H9 (cell line): Measurements from ENCODE around the gene RNF130. TPM values are rescaled to one million over a fixed set of nuclear protein-coding genes. Genes with fewer than 3 reads are reported as not detected.
A peak's percentile ranks its signal among the peaks of the same experiment; 100 is the strongest.

ENCODE experiments used
- DNase-seq: peaks from one replicate; pipeline ENCODE4 v3.0.0-alpha.2; 2017
- H2AFZ ChIP-seq: one replicate; pipeline ENCODE4 v1.6.1; 2013; ENCODE audit warnings: mild to moderate bottlenecking, low read length, control low read depth, moderate library complexity
- H2AK5ac ChIP-seq: 2 replicates; pipeline ENCODE4 v1.6.1; 2013; ENCODE audit warnings: low read length, control low read depth, mixed read lengths; ENCODE audit not compliant: insufficient read length
- H2BK120ac ChIP-seq: one replicate; pipeline ENCODE4 v1.6.1; 2013; ENCODE audit warnings: low read depth, mild to moderate bottlenecking, low read length, control low read depth, inconsistent platforms; ENCODE audit not compliant: poor library complexity, severe bottlenecking
- H2BK12ac ChIP-seq: 2 replicates; pipeline ENCODE4 v1.6.1; 2013; ENCODE audit warnings: low read length, control low read depth, mixed read lengths, low read depth; ENCODE audit not compliant: insufficient read length
- H2BK15ac ChIP-seq: 2 replicates; pipeline ENCODE4 v1.6.1; 2013; ENCODE audit warnings: low read depth, low read length, control low read depth
- H2BK20ac ChIP-seq: one replicate; pipeline ENCODE4 v1.6.1; 2013; ENCODE audit warnings: low read depth, mild to moderate bottlenecking, low read length, control low read depth, inconsistent platforms; ENCODE audit not compliant: poor library complexity, severe bottlenecking
- H2BK5ac ChIP-seq: 2 replicates; pipeline ENCODE4 v1.6.1; 2013; ENCODE audit warnings: low read length, control low read depth, mixed read lengths; ENCODE audit not compliant: insufficient read length
- H3K14ac ChIP-seq: 2 replicates; pipeline ENCODE4 v1.6.1; 2013; ENCODE audit warnings: low read length, control low read depth; ENCODE audit not compliant: insufficient read depth
- H3K18ac ChIP-seq: 2 replicates; pipeline ENCODE4 v1.6.1; 2013; ENCODE audit warnings: low read depth, mild to moderate bottlenecking, mixed read lengths, low read length, control low read depth; ENCODE audit not compliant: insufficient read length
- H3K23ac ChIP-seq: 2 replicates; pipeline ENCODE4 v1.6.1; 2013; ENCODE audit warnings: low read length, control low read depth, mixed read lengths, low read depth; ENCODE audit not compliant: insufficient read length
- H3K23me2 ChIP-seq: 2 replicates; pipeline ENCODE4 v1.6.1; 2013; ENCODE audit warnings: low read depth, mild to moderate bottlenecking, mixed read lengths, low read length, control low read depth; ENCODE audit not compliant: insufficient read length, poor library complexity, severe bottlenecking
- H3K27ac ChIP-seq: 2 replicates; pipeline ENCODE4 v1.5.1; 2013; ENCODE audit warnings: low read length, control low read depth, mixed read lengths, low read depth; ENCODE audit not compliant: insufficient read length
- H3K27me3 ChIP-seq: 2 replicates; pipeline ENCODE4 v1.6.1; 2013; ENCODE audit warnings: low read length, control low read depth, inconsistent platforms; ENCODE audit not compliant: insufficient read depth
- H3K4ac ChIP-seq: 2 replicates; pipeline ENCODE4 v1.6.1; 2013; ENCODE audit warnings: low read depth, mild to moderate bottlenecking, control low read depth, inconsistent platforms, low read length, moderate library complexity
- H3K4me1 ChIP-seq: 2 replicates; pipeline ENCODE4 v1.6.1; 2013; ENCODE audit warnings: low read length, control low read depth, inconsistent platforms; ENCODE audit not compliant: insufficient read depth
- H3K4me2 ChIP-seq: 2 replicates; pipeline ENCODE4 v1.6.1; 2013; ENCODE audit warnings: low read length, control low read depth, mixed read lengths; ENCODE audit not compliant: insufficient read length, insufficient read depth
- H3K56ac ChIP-seq: 2 replicates; pipeline ENCODE4 v1.6.1; 2013; ENCODE audit warnings: low read depth, mild to moderate bottlenecking, mixed read lengths, low read length, control low read depth; ENCODE audit not compliant: insufficient read length
- H3K79me1 ChIP-seq: 2 replicates; pipeline ENCODE4 v1.6.1; 2013; ENCODE audit warnings: low read depth, mild to moderate bottlenecking, moderate library complexity, low read length, control low read depth, inconsistent platforms; ENCODE audit not compliant: insufficient read depth, poor library complexity, severe bottlenecking
- H3K79me2 ChIP-seq: 2 replicates; pipeline ENCODE4 v1.6.1; 2013; ENCODE audit warnings: low read length, control low read depth, inconsistent platforms; ENCODE audit not compliant: insufficient read depth
- H3K9ac ChIP-seq: 2 replicates; pipeline ENCODE4 v1.6.1; 2013; ENCODE audit warnings: low read length, control low read depth, mixed read lengths; ENCODE audit not compliant: insufficient read length; ENCODE audit errors: extremely low read depth
- H3K9me3 ChIP-seq: one replicate; pipeline ENCODE4 v1.6.1; 2013; ENCODE audit warnings: low read depth, low read length, inconsistent platforms; ENCODE audit not compliant: control insufficient read depth
- H3T11ph ChIP-seq: one replicate; pipeline ENCODE4 v1.6.1; 2013; ENCODE audit warnings: mild to moderate bottlenecking, low read length, control low read depth, inconsistent platforms
- H4K20me1 ChIP-seq: one replicate; pipeline ENCODE4 v1.6.1; 2013; ENCODE audit not compliant: control insufficient read depth, insufficient read length, insufficient read depth
- H4K5ac ChIP-seq: 2 replicates; pipeline ENCODE4 v1.6.1; 2013; ENCODE audit warnings: low read depth, mild to moderate bottlenecking, mixed read lengths, low read length, control low read depth; ENCODE audit not compliant: insufficient read length
- H4K8ac ChIP-seq: replicated peaks from 2 replicates; pipeline ENCODE4 v1.6.1; 2013; ENCODE audit warnings: low read length, control low read depth, mixed read lengths, low read depth; ENCODE audit not compliant: insufficient read length
- H4K91ac ChIP-seq: 2 replicates; pipeline ENCODE4 v1.6.1; 2013; ENCODE audit warnings: low read depth, mild to moderate bottlenecking, moderate library complexity, mixed read lengths, low read length, control low read depth; ENCODE audit not compliant: insufficient read length
- H3K27ac Mint-ChIP-seq, 3 experiments: 2 replicates in 2 of 3; 3 replicates in 1 of 3; pipeline ENCODE4 v1.8.0; 2020 to 2021; ENCODE audit warnings: mixed read lengths in 3 of 3, mild to moderate bottlenecking in 1 of 3, moderate library complexity in 1 of 3
- H3K27me3 Mint-ChIP-seq: 2 replicates; pipeline ENCODE4 v1.8.0; 2021; ENCODE audit warnings: low read depth, mild to moderate bottlenecking, moderate library complexity, mixed read lengths
- H3K36me3 Mint-ChIP-seq, 3 experiments: 2 replicates in 2 of 3; 3 replicates in 1 of 3; pipeline ENCODE4 v1.8.0; 2020 to 2021; ENCODE audit warnings: low read depth in 3 of 3, mixed read lengths in 3 of 3; ENCODE audit not compliant: insufficient read depth in 1 of 3
- H3K4me1 Mint-ChIP-seq, 2 experiments: 2 replicates each; pipeline ENCODE4 v1.8.0; 2020; ENCODE audit warnings: mixed read lengths in 2 of 2
- H3K4me3 Mint-ChIP-seq, 2 experiments: 2 replicates in 1 of 2; 3 replicates in 1 of 2; pipeline ENCODE4 v1.8.0; 2020 to 2021; ENCODE audit warnings: mild to moderate bottlenecking in 2 of 2, mixed read lengths in 2 of 2, moderate library complexity in 1 of 2
- H3K9me3 Mint-ChIP-seq, 2 experiments: 2 replicates in 1 of 2; 3 replicates in 1 of 2; pipeline ENCODE4 v1.8.0; 2020; ENCODE audit warnings: mild to moderate bottlenecking in 2 of 2, mixed read lengths in 2 of 2, moderate library complexity in 1 of 2
- WGBS: extraction: QIAGEN DNeasy Blood & Tissue Kit; methylation state at CpG from one replicate; pipeline ENCODE4 v1.1.7; 2013; ENCODE audit warnings: missing lambda C conversion rate, low lambda C conversion rate, mixed read lengths; ENCODE audit not compliant: insufficient read length; ENCODE audit errors: extremely low coverage; 5-methylcytosine and 5-hydroxymethylcytosine counted together
- total RNA-seq: library from RNA; stranded (reverse); gene quantifications from 2 replicates; pipeline ENCODE4 v1.2.1, GENCODE V29; 2021
- TF ChIP-seq, protein P1 (sequence below): fragments of 200-600 bp; sonication (generic); conservative IDR thresholded peaks from 3 replicates; pipeline ENCODE4 v1.8.0; 2021; ENCODE audit warnings: antibody characterized with exemption, mild to moderate bottlenecking

The RNF130 gene
- total RNA-seq, 1 experiment from 2014 or later = 80.0 TPM

DNA sequence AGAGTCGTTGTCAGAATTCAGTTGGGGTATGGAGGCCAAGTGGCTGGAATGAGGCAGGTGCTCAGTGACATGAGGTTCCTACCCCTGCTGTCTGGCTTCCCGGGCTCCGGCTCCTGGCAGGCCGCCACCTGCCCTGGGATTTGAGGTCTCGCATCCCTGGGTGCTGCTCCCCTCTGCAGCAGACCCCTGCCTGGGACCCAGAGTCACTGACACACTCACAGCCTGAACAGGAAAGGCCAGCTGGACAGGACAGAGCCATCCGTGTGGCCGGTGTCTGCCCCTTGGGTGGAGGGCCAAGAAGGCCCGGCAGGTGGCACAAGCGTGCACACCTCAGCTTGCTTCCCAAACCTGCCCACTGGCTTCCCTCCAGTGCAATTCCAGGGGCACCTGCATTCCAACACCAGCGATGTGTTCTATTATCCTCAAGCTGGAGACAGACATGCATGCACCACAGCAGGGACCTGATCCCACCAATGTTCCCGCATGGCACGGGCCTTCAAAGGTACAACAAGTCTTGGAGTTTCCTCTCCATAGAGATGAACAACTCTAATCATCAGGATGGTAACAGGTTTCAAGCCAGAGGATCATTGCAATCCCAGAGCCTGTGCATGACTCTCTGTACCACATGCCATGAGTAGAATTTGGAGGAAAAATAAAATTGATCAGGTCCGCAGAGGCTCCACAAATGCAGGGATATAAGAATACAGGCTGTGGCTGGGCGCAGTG, 45.6 kb upstream of the RNF130 start:
- Histone ChIP-seq H2BK20ac (no peak overlapping the region), H2BK12ac (no peak overlapping the region), H2BK120ac (no peak overlapping the region), H4K8ac (no peak overlapping the region), H3K18ac (no peak overlapping the region), H2AK5ac (no peak overlapping the region), H4K91ac (no peak overlapping the region), H4K5ac (no peak overlapping the region), H3K27ac (no peak overlapping the region), H3K4me1 (no peaks in the 10 kb centered on the region), H3K23me2 (no peaks in the 10 kb centered on the region), H3K4me2 (no peak overlapping the region), H3K56ac (no peak overlapping the region), H3K9me3 (no peaks in the 10 kb centered on the region), H3K79me2 (no peaks in the 10 kb centered on the region), H2BK5ac (no peak overlapping the region), H3K23ac (no peak overlapping the region), H3K4ac (no peak overlapping the region), H3K14ac (no peak overlapping the region), H2AFZ (no peak overlapping the region), H2BK15ac (no peak overlapping the region), H3K27me3 (no peaks in the 10 kb centered on the region), H3K9ac (no peak overlapping the region), H3K79me1 (no peaks in the 10 kb centered on the region), H4K20me1 (no peaks in the 10 kb centered on the region), H3T11ph (no peak overlapping the region)
- H3K9me3 Mint-ChIP-seq = no peaks in the 10 kb centered on the region; a peak in 1 of 5 replicates
- H3K4me1 Mint-ChIP-seq = peaks cover 0 to 11% of the 10 kb centered on the region in 2 experiments; a peak in 2 of 4 replicates
- no peak overlapping the region for H3K4me3 Mint-ChIP-seq
- H3K27me3 Mint-ChIP-seq = no peaks in the 10 kb centered on the region
- TF ChIP-seq, protein P1, sequence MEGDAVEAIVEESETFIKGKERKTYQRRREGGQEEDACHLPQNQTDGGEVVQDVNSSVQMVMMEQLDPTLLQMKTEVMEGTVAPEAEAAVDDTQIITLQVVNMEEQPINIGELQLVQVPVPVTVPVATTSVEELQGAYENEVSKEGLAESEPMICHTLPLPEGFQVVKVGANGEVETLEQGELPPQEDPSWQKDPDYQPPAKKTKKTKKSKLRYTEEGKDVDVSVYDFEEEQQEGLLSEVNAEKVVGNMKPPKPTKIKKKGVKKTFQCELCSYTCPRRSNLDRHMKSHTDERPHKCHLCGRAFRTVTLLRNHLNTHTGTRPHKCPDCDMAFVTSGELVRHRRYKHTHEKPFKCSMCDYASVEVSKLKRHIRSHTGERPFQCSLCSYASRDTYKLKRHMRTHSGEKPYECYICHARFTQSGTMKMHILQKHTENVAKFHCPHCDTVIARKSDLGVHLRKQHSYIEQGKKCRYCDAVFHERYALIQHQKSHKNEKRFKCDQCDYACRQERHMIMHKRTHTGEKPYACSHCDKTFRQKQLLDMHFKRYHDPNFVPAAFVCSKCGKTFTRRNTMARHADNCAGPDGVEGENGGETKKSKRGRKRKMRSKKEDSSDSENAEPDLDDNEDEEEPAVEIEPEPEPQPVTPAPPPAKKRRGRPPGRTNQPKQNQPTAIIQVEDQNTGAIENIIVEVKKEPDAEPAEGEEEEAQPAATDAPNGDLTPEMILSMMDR = peak; percentile 45
- peak; percentile 42 for DNase-seq
- no CpG with 5 or more reads among the region's 14 CpGs for WGBS
- peaks cover 0 to 2% (median 0%) of the 10 kb centered on the region in 3 experiments; a peak in 1 of 7 replicates for H3K36me3 Mint-ChIP-seq
- peak overlapping the region in 1 of 3 experiments; percentile 70; a peak in 1 of 7 replicates for H3K27ac Mint-ChIP-seq
